HEK293 (cell line): ENCODE results near the gene TSPAN13.

ENCODE experiments used
- CTCF ChIP-seq: fragments of 450-650 bp; formaldehyde crosslinking; IDR thresholded peaks from 2 replicates; pipeline ENCODE4 v1.5.1; 2016; ENCODE audit warnings: missing biosample characterization, missing genetic modification characterization
- ZBTB1 ChIP-seq: fragments of 450-650 bp; formaldehyde crosslinking; IDR thresholded peaks from 2 replicates; pipeline ENCODE4 v1.5.1; 2016; ENCODE audit warnings: missing biosample characterization, missing genetic modification characterization
- ZBTB48 ChIP-seq: fragments of 450-650 bp; formaldehyde crosslinking; IDR thresholded peaks from 2 replicates; pipeline ENCODE4 v1.5.1; 2016; ENCODE audit warnings: missing biosample characterization, missing genetic modification characterization
- ZNF184 ChIP-seq: fragments of 450-650 bp; IDR thresholded peaks from 2 replicates; pipeline ENCODE4 v1.5.1; 2018; ENCODE audit warnings: missing biosample characterization, mild to moderate bottlenecking, missing genetic modification characterization
- ZNF239 ChIP-seq: fragments of 450-650 bp; formaldehyde crosslinking; IDR thresholded peaks from 2 replicates; pipeline ENCODE4 v1.5.1; 2016; ENCODE audit warnings: missing biosample characterization, missing genetic modification characterization
- ZNF391 ChIP-seq: fragments of 450-650 bp; formaldehyde crosslinking; IDR thresholded peaks from 2 replicates; pipeline ENCODE4 v1.5.1; 2016; ENCODE audit warnings: low read depth, missing biosample characterization, missing genetic modification characterization, borderline replicate concordance
- ZNF624 ChIP-seq: fragments of 450-650 bp; formaldehyde crosslinking; IDR thresholded peaks from 2 replicates; pipeline ENCODE4 v1.5.1; 2017; ENCODE audit warnings: missing biosample characterization, missing genetic modification characterization
- ZNF639 ChIP-seq: fragments of 450-650 bp; formaldehyde crosslinking; IDR thresholded peaks from 2 replicates; pipeline ENCODE4 v1.5.1; 2016; ENCODE audit warnings: missing biosample characterization, missing genetic modification characterization
- ZNF677 ChIP-seq: fragments of 450-650 bp; IDR thresholded peaks from 2 replicates; pipeline ENCODE4 v1.5.0; 2018; ENCODE audit warnings: missing biosample characterization, mild to moderate bottlenecking, missing genetic modification characterization, moderate library complexity
- TF ChIP-seq, protein P1 (sequence below): IDR thresholded peaks from 2 replicates; pipeline ENCODE4 v1.6.1; 2011; ENCODE audit warnings: mild to moderate bottlenecking, low read depth, low read length, borderline replicate concordance
- TF ChIP-seq, protein P2 (sequence below): fragments of 450-650 bp; formaldehyde crosslinking; IDR thresholded peaks from 2 replicates; pipeline ENCODE4 v1.5.1; 2016; ENCODE audit warnings: missing biosample characterization, missing genetic modification characterization, borderline replicate concordance
- TF ChIP-seq, protein P3 (sequence below): fragments of 450-650 bp; formaldehyde crosslinking; IDR thresholded peaks from 2 replicates; pipeline ENCODE4 v1.5.1; 2016; ENCODE audit warnings: missing biosample characterization, missing genetic modification characterization, low read depth

DNA sequence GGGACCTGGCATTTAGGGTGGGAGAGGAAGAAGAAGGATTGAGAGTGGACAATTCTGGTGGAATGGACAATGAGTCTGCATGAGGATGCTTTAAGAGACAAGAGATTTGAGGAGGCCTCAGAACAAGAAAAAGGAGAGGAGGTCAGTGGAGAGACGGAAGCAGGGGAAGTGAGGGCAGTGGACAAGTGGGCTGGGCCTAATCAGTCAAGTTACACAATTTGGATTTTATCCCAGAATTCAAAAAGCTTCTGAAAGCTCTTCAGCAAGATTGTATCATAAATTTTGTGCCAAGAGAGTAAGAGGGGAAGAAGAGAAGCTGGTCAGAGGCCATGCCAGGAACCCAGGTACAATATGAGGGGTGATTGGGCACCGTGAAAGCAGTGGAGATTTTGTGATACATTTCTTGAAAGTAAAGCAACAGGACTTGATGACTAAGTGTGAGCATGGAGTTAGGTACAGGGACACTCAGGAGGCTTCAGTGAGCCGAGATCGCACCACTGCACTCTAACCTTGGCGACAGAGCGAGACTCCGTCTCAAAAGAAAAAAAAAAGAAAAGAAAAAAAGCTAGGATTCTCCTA, 19.3 kb upstream of the TSPAN13 start:
- TF ChIP-seq CTCF (tag by site-specific recombination) (no peak), ZNF677 (tag by site-specific recombination) (no peak), ZNF391 (no peak), ZNF184 (no peak), ZBTB48 (no peak), ZNF239 (tag by site-specific recombination) (no peak), ZBTB1 (tag by site-specific recombination) (no peak), ZNF639 (tag by site-specific recombination) (no peak), ZNF624 (no peak)
- TF ChIP-seq, protein P1, sequence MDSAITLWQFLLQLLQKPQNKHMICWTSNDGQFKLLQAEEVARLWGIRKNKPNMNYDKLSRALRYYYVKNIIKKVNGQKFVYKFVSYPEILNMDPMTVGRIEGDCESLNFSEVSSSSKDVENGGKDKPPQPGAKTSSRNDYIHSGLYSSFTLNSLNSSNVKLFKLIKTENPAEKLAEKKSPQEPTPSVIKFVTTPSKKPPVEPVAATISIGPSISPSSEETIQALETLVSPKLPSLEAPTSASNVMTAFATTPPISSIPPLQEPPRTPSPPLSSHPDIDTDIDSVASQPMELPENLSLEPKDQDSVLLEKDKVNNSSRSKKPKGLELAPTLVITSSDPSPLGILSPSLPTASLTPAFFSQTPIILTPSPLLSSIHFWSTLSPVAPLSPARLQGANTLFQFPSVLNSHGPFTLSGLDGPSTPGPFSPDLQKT: no peak
- TF ChIP-seq, protein P2, sequence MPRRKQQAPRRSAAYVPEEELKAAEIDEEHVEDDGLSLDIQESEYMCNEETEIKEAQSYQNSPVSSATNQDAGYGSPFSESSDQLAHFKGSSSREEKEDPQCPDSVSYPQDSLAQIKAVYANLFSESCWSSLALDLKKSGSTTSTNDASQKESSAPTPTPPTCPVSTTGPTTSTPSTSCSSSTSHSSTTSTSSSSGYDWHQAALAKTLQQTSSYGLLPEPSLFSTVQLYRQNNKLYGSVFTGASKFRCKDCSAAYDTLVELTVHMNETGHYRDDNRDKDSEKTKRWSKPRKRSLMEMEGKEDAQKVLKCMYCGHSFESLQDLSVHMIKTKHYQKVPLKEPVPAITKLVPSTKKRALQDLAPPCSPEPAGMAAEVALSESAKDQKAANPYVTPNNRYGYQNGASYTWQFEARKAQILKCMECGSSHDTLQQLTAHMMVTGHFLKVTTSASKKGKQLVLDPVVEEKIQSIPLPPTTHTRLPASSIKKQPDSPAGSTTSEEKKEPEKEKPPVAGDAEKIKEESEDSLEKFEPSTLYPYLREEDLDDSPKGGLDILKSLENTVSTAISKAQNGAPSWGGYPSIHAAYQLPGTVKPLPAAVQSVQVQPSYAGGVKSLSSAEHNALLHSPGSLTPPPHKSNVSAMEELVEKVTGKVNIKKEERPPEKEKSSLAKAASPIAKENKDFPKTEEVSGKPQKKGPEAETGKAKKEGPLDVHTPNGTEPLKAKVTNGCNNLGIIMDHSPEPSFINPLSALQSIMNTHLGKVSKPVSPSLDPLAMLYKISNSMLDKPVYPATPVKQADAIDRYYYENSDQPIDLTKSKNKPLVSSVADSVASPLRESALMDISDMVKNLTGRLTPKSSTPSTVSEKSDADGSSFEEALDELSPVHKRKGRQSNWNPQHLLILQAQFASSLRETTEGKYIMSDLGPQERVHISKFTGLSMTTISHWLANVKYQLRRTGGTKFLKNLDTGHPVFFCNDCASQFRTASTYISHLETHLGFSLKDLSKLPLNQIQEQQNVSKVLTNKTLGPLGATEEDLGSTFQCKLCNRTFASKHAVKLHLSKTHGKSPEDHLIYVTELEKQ (tag by site-specific recombination): no peak
- TF ChIP-seq, protein P3, sequence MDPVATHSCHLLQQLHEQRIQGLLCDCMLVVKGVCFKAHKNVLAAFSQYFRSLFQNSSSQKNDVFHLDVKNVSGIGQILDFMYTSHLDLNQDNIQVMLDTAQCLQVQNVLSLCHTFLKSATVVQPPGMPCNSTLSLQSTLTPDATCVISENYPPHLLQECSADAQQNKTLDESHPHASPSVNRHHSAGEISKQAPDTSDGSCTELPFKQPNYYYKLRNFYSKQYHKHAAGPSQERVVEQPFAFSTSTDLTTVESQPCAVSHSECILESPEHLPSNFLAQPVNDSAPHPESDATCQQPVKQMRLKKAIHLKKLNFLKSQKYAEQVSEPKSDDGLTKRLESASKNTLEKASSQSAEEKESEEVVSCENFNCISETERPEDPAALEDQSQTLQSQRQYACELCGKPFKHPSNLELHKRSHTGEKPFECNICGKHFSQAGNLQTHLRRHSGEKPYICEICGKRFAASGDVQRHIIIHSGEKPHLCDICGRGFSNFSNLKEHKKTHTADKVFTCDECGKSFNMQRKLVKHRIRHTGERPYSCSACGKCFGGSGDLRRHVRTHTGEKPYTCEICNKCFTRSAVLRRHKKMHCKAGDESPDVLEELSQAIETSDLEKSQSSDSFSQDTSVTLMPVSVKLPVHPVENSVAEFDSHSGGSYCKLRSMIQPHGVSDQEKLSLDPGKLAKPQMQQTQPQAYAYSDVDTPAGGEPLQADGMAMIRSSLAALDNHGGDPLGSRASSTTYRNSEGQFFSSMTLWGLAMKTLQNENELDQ (tag by site-specific recombination): no peak
